ENCODE results near the gene MT1A. TPM values are rescaled to one million over a fixed set of nuclear protein-coding genes. Genes with fewer than 3 reads are reported as not detected.

Gene MT1A
- total and polyA plus RNA-seq, 2 of the 8 experiments (the other 6 are each of a cell fraction or from before 2014, with no cell fraction given) = not detected

GRCh38 chr16:56658327-56658875, 19.9 kb downstream of the MT1A start:
- no peak overlapping the region for H3K56ac ChIP-seq (replicated peaks; ENCODE audit: insufficient read length, low read depth, low read length)
- 0 out of 2 replicates have a peak overlapping the region, but pooled peaks have one; percentile 68 for H3K18ac ChIP-seq (ENCODE audit: extremely low read depth, low read length)
- H3K23ac ChIP-seq (ENCODE audit: insufficient read length) = no peak overlapping the region
- H3K14ac ChIP-seq (ENCODE audit: insufficient read length) = no peak overlapping the region
- peaks cover 0 to 5% of the 10 kb centered on the region in 2 experiments for H4K20me1 ChIP-seq (replicated peaks in 1 of 2; ENCODE audit: control insufficient read depth in 1 of 2, insufficient read depth in 2 of 2, low read length in 2 of 2)
- no peak overlapping the region for H2BK20ac ChIP-seq (ENCODE audit: low read length)
- H3K27ac ChIP-seq (ENCODE audit: low read depth, low read length) = no peak overlapping the region
- no peak overlapping the region for H2BK5ac ChIP-seq (ENCODE audit: low read depth, low read length)
- 16% methylated on average over 9 of the region's 10 CpGs; no CpG with 5 or more reads in 1 of the 2 experiments for WGBS, 2 experiments (ENCODE audit: extremely low coverage in 1 of 2, insufficient coverage in 1 of 2, insufficient read length in 1 of 2, insufficient replicate concordance in 2 of 2, low coverage in 1 of 2, low lambda C conversion rate in 2 of 2, missing lambda C conversion rate in 1 of 2)
- no peak for FAIRE-seq
- ChIA-PET POLR2A (ENCODE audit: partially characterized antibody) (interaction anchor here (0.7 to 9.1 kb wide), 5 partner anchors 11 to 51 kb away, joined by 3 to 74 read pairs (median 9); partner anchors contain the start of genes MT1E, MT1G and MT1H), CTCF (ENCODE audit: partially characterized antibody) (interaction anchor here (0.7 to 1.4 kb wide), 3 partner anchors 16 to 48 kb away, joined by 3 to 6 read pairs (median 4); no protein-coding TSS in a partner anchor)
- H4K5ac ChIP-seq (ENCODE audit: insufficient read length, low read depth, low read length) = no peak overlapping the region
- no peak overlapping the region for H3K4ac ChIP-seq (replicated peaks; ENCODE audit: insufficient read length, low read depth, low read length)
- no peak overlapping the region for H2AFZ ChIP-seq (ENCODE audit: low read length)
- no peak overlapping the region for H4K8ac ChIP-seq (ENCODE audit: extremely low read depth, insufficient read depth, low read length)
- no peak overlapping the region for H2AK5ac ChIP-seq (ENCODE audit: low read depth, low read length)
- no peaks in the 10 kb centered on the region for H3K36me3 ChIP-seq (ENCODE audit: control insufficient read depth in 2 of 4, insufficient read depth in 4 of 4, low read length in 3 of 4)
- H3K79me2 ChIP-seq (ENCODE audit: control insufficient read depth in 1 of 2, insufficient read depth in 2 of 2, low read length in 2 of 2) = no peaks in the 10 kb centered on the region
- peak overlapping the region in 1 of 4 experiments; percentile 41; a peak in 1 of 7 replicates for H3K9ac ChIP-seq (replicated peaks in 1 of 4; ENCODE audit: extremely low read depth in 1 of 4, low read depth in 3 of 4, low read length in 3 of 4)
- peaks cover 14% of the 10 kb centered on the region; the same call in 1 of the 2 replicates for H3K23me2 ChIP-seq (ENCODE audit: low read depth, low read length)
- peaks cover 0 to 13% (median 5%) of the 10 kb centered on the region in 4 experiments; a peak in 6 of 7 replicates for H3K4me1 ChIP-seq (replicated peaks in 1 of 4; ENCODE audit: control insufficient read depth in 3 of 4, insufficient read depth in 4 of 4, low read length in 3 of 4)
- no peak overlapping the region for H4K91ac ChIP-seq (replicated peaks; ENCODE audit: insufficient read length, low read length)
- H3K79me1 ChIP-seq (ENCODE audit: low read depth, low read length) = no peaks in the 10 kb centered on the region
- peak overlapping the region; percentile 89 to 97 for H3K4me2 ChIP-seq (ENCODE audit: insufficient read depth in 1 of 2, low read depth in 2 of 2, low read length in 2 of 2)
- H3K27me3 ChIP-seq (replicated peaks in 1 of 4; ENCODE audit: control insufficient read depth in 3 of 4, extremely low read depth in 1 of 4, insufficient read depth in 3 of 4, low read length in 3 of 4) = peaks cover 46 to 70% (median 66%) of the 10 kb centered on the region in 4 experiments
- no peak overlapping the region for H2BK15ac ChIP-seq (ENCODE audit: low read length)
- H2BK120ac ChIP-seq (replicated peaks; ENCODE audit: low read depth, low read length) = no peak overlapping the region
- H3K9me3 ChIP-seq (ENCODE audit: insufficient read depth in 2 of 2, low read depth in 1 of 2, low read length in 1 of 2) = no peaks in the 10 kb centered on the region
- H2BK12ac ChIP-seq (ENCODE audit: low read depth, low read length) = no peak overlapping the region
- H3K4me3 ChIP-seq (ENCODE audit: extremely low read depth in 1 of 4, insufficient read depth in 2 of 4, low read depth in 3 of 4, low read length in 4 of 4) = peak overlapping the region; percentile 52 to 76 (median 54)
- no peak for DNase-seq (ENCODE audit: low read depth in 1 of 2, low spot score in 2 of 2)
- TF ChIP-seq EZH2 (IDR thresholded peaks at IDR 0.05; ENCODE audit: low read depth, low read length, severe bottlenecking) (peak; percentile 52), NANOG (IDR thresholded peaks at IDR 0.05; ENCODE audit: insufficient read depth, low read depth, low read length, poor library complexity, severe bottlenecking) (no peak)

Data from H1 (cell line).